OCI-LY1 (cell line): ENCODE measurements around the gene PKN1.

Experiments used
- H2AFZ ChIP-seq: fragments of 200-600 bp; sonication (generic), shearing (Covaris generic); 2 replicates; pipeline ENCODE4 v1.6.0; 2014; ENCODE audit warnings: antibody characterized with exemption, mild to moderate bottlenecking, low read length
- H3F3A ChIP-seq: fragments of 200-600 bp; sonication (generic), shearing (Covaris generic); 2 replicates; pipeline ENCODE4 v1.6.0; 2014; ENCODE audit warnings: mild to moderate bottlenecking, antibody characterized with exemption, low read length, moderate library complexity; ENCODE audit not compliant: insufficient read depth
- H3K27ac ChIP-seq: fragments of 200-600 bp; sonication (generic); 2 replicates; pipeline ENCODE4 v1.5.1; 2014; ENCODE audit warnings: low read length, mixed run types, mild to moderate bottlenecking, low read depth; ENCODE audit not compliant: poor library complexity, severe bottlenecking
- H3K27me3 ChIP-seq: fragments of 200-600 bp; sonication (generic); 2 replicates; pipeline ENCODE4 v1.6.0; 2014; ENCODE audit warnings: antibody characterized with exemption, mild to moderate bottlenecking, low read length, moderate library complexity; ENCODE audit not compliant: insufficient read depth
- H3K36me3 ChIP-seq: fragments of 200-600 bp; sonication (generic); 2 replicates; pipeline ENCODE4 v1.6.1; 2014; ENCODE audit warnings: mild to moderate bottlenecking, antibody characterized with exemption, low read length, moderate library complexity, mixed read lengths; ENCODE audit not compliant: insufficient read depth
- H3K4me1 ChIP-seq: fragments of 200-600 bp; sonication (generic); 2 replicates; pipeline ENCODE4 v1.5.1; 2014; ENCODE audit warnings: mild to moderate bottlenecking, low read length, moderate library complexity; ENCODE audit not compliant: insufficient read depth, severe bottlenecking
- H3K4me2 ChIP-seq: fragments of 200-600 bp; sonication (generic), shearing (Covaris generic); 2 replicates; pipeline ENCODE4 v1.6.1; 2014; ENCODE audit warnings: low read length
- H3K4me3 ChIP-seq: fragments of 200-600 bp; sonication (generic); 2 replicates; pipeline ENCODE4 v1.5.1; 2014; ENCODE audit warnings: low read length, low read depth, mild to moderate bottlenecking, mixed read lengths; ENCODE audit not compliant: poor library complexity, severe bottlenecking
- H3K79me2 ChIP-seq: fragments of 200-600 bp; shearing (Covaris generic); 2 replicates; pipeline ENCODE4 v1.6.1; 2016; ENCODE audit warnings: mixed run types, low read length, mixed read lengths; ENCODE audit not compliant: insufficient read depth
- H3K9ac ChIP-seq: fragments of 200-600 bp; sonication (generic), shearing (Covaris generic); 2 replicates; pipeline ENCODE4 v1.6.1; 2014; ENCODE audit warnings: mild to moderate bottlenecking, low read length, mixed read lengths
- H3K9me2 ChIP-seq: fragments of 200-600 bp; sonication (generic), shearing (Covaris generic); 2 replicates; pipeline ENCODE4 v1.6.1; 2014; ENCODE audit warnings: low read depth, mild to moderate bottlenecking, low read length, mixed read lengths
- H3K9me3 ChIP-seq: fragments of 200-600 bp; shearing (Covaris generic); 2 replicates; pipeline ENCODE4 v1.6.1; 2014; ENCODE audit warnings: low read length, mixed read lengths
- H4K20me1 ChIP-seq: fragments of 200-600 bp; sonication (generic), shearing (Covaris generic); 2 replicates; pipeline ENCODE4 v1.6.0; 2016; ENCODE audit warnings: mild to moderate bottlenecking, low read length; ENCODE audit not compliant: insufficient read depth
- CTCF ChIP-seq: fragments of 200-600 bp; sonication (generic), shearing (Covaris generic); IDR thresholded peaks from 2 replicates; pipeline ENCODE4 v1.5.1; 2017; ENCODE audit warnings: mild to moderate bottlenecking, antibody characterized with exemption, low read length, moderate library complexity, mixed read lengths
- EZH2 ChIP-seq: fragments of 200-600 bp; sonication (generic), shearing (Covaris generic); IDR thresholded peaks from 2 replicates; pipeline ENCODE4 v1.8.0; 2017; ENCODE audit warnings: borderline replicate concordance, mixed run types, mild to moderate bottlenecking, antibody characterized with exemption, low read length, moderate library complexity, mixed read lengths

The PKN1 gene

GRCh38 chr19:14471436-14472187 is 38.5 kb downstream of the PKN1 start:
- Histone ChIP-seq H3K9ac (no peak overlapping the region), H3F3A (no peaks in the 10 kb centered on the region), H3K4me3 (no peak overlapping the region), H4K20me1 (no peaks in the 10 kb centered on the region), H3K9me2 (no peaks in the 10 kb centered on the region), H2AFZ (no peak overlapping the region), H3K4me2 (peak overlapping the region; percentile 42), H3K4me1 (peaks cover 9% of the 10 kb centered on the region), H3K9me3 (no peaks in the 10 kb centered on the region), H3K79me2 (no peaks in the 10 kb centered on the region), H3K36me3 (peaks cover 27% of the 10 kb centered on the region), H3K27me3 (peaks cover 6% of the 10 kb centered on the region; the same call in 1 of the 2 replicates), H3K27ac (no peak overlapping the region)
- no peak for TF ChIP-seq CTCF
- no peak for TF ChIP-seq EZH2

- no peaks in the 10 kb centered on the region for H3F3A ChIP-seq
- H3K9ac ChIP-seq, result no peak overlapping the region; the same call in 1 of the 2 replicates
- TF ChIP-seq EZH2, result no peak
- peak; percentile 85 for TF ChIP-seq CTCF
- H2AFZ ChIP-seq, result no peak overlapping the region
- H3K4me2 ChIP-seq, result peak overlapping the region; percentile 42
- H3K36me3 ChIP-seq, result peaks cover 28% of the 10 kb centered on the region
- H3K9me3 ChIP-seq, result no peaks in the 10 kb centered on the region
- H3K4me1 ChIP-seq, result peaks cover 9% of the 10 kb centered on the region
- peaks cover 6% of the 10 kb centered on the region; the same call in 1 of the 2 replicates for H3K27me3 ChIP-seq
- peak overlapping the region; percentile 12 for H3K4me3 ChIP-seq
- no peaks in the 10 kb centered on the region for H3K79me2 ChIP-seq
- no peaks in the 10 kb centered on the region for H3K9me2 ChIP-seq
- H4K20me1 ChIP-seq, result no peaks in the 10 kb centered on the region
- no peak overlapping the region for H3K27ac ChIP-seq
These were observed 39.3 kb downstream of the PKN1 start for GRCh38 chr19:14472202-14472938.

GRCh38 chr19:14473073-14473977 is 40.2 kb downstream of the PKN1 start:
- H2AFZ ChIP-seq, result no peak overlapping the region
- H3K9me3 ChIP-seq, result no peaks in the 10 kb centered on the region
- H3K9me2 ChIP-seq, result no peaks in the 10 kb centered on the region
- no peak overlapping the region for H3K27ac ChIP-seq
- H4K20me1 ChIP-seq, result no peaks in the 10 kb centered on the region
- H3K27me3 ChIP-seq, result peaks cover 6% of the 10 kb centered on the region; the same call in 1 of the 2 replicates
- H3K4me1 ChIP-seq, result peaks cover 9% of the 10 kb centered on the region
- no peaks in the 10 kb centered on the region for H3F3A ChIP-seq
- peaks cover 28% of the 10 kb centered on the region for H3K36me3 ChIP-seq
- no peaks in the 10 kb centered on the region for H3K79me2 ChIP-seq
- no peak overlapping the region for H3K4me2 ChIP-seq
- TF ChIP-seq EZH2 (no peak), CTCF (no peak)
- H3K9ac ChIP-seq, result no peak overlapping the region
- no peak overlapping the region for H3K4me3 ChIP-seq
